GM19043 (cell line): ENCODE measurements around the gene JAK3.
"Not testable (repeated sequence)": the region's sequence is repeated elsewhere in the genome, so short reads cannot be mapped to it uniquely, and the experiment has no call there.

Experiments used
- ATAC-seq: cut with Tn5 transposase; IDR thresholded peaks from one replicate; pipeline ENCODE4 v1.9.1; 2021; ENCODE audit warnings: low read depth; ENCODE audit not compliant: unreplicated experiment

The JAK3 gene

GRCh38 chr19:17783721-17784120 is 64.1 kb downstream of the JAK3 start:
- not testable (repeated sequence) for ATAC-seq

DNA sequence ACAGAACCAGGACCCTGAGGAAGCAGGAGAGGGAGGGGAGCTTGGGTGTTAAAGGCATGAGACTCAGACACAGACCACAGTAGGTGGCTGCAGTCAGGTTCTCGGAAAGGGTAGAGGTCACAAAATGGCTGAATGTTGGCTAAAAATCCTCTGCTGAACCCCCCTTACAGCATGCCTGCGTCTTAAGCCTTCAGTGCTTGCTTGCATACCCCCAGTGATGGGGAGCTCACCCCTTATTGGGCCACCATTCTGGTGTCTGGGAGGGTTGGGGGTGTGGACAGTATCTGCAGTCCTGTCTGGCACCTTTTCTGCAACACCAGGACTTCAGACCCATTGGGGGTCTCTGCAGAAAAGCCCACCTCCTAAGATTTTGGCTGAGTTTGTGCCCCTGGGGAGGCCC is 67.0 kb downstream of the JAK3 start:
- ATAC-seq, result no peak

DNA sequence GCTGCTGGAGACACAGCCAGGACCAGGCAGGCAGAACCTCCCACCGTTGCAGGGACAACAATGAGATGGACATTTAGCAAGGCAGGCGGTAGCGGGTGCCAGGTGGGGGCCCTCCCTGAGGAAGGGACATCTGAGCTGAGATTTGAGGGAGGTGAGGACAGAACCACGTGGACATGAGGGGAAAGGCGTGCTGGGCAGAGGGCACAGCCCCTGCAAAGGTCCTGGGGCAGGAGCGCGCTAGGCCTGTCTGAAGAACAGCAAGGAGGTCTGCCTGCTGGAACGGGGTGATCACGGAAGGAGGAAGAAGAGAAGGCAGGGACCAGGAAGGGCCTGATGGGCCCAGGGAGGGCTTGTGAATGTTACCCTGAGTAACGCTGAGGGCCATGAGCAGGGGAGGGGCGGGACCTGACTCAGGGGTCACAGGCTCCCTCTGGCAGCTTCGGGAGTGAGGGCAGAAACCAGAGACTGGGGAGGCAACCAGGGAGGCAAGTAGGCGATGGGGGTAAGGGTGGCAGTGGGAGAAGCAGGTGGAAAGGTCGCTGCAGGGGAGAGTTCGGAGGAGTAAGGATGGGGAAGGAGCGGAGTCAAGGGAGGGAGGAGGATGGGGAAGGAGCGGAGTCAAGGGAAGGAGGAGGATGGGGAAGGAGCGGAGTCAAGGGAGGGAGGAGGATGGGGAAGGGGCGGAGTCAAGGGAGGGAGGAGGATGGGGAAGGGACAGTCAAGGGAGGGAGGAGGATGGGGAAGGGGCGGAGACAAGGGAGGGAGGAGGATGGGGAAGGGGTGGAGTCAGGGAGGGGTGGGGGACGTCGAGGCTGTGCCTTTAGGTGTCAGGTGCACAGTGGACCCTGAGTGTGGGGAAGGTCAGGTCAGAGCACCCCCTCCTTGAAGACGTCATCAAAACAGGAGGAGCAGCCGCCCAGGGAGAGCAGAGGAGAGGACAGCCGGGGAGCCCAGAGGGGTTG is 68.5 kb downstream of the JAK3 start:
- no peak for ATAC-seq

DNA sequence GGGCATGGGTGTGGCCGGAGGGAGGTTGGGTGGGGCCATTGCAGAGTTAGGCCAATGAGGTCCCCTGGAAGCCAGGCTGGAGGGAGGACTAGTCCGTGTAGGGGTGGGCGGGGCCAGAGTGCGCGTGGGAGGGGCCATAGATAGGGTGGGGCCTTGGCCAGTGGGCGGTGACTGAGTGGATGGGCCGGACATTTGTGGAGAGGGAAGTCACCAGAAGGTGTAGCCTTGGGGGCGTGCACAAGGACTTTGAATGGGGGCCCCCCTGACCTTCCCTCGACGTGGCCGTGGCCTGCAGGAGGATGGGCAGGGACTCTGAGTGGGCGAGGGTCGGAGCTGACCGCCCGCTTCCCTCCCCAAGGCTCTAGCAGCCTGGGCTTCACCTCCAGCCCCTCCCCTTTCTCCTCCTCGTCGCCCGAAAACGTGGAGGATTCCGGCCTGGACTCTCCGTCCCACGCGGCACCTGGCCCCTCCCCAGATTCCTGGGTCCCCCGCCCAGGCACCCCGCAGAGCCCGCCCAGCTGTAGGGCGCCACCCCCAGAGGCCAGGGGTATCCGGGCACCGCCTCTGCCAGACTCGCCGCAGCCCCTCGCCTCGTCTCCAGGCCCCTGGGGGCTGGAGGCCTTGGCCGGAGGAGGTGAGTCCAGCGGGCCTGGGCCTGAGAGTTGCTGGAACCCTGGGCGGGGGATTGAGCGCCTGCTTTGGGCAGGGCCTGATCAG is 69.4 kb downstream of the JAK3 start:
- ATAC-seq, result no peak

- not testable (repeated sequence) for ATAC-seq
Observed at GRCh38 chr19:17777840-17778239, 69.9 kb downstream of the JAK3 start.

DNA sequence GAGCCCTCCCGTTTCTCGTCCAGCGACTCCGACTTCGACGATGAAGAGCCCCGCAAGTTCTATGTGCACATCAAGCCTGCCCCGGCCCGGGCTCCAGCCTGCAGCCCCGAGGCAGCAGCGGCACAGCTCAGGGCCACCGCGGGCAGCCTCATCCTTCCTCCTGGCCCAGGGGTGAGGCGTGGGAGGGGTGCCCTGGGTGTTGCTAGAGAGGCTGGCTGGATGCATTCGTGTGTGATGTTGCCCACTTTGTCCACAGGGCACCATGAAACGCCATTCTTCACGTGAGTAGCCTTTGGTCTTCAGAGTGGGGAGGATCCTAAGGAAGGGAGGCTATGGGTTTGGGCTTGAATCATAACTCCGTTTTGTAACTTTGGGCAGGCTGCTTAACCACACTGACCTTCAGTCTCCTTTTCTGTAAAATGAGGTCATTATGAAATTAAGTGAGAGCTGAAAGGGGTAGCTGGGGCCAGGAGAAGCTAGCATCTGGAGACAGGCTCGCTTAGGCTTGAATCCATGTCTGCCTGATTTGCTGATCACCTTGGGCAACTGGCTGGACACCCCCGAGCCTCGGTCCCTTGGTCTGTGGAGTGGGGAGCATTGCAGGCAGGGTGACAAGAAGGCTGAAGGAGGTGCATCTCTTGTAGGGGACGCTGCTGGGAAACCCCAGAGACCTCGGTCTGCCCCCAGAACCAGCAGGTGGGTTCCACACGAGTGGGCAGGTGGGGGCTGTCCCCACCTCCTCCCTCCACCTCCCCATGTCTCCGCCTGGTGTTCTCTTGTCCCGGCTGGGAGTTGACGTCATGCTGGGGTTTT is 71.6 kb downstream of the JAK3 start:
- peak; percentile 61 for ATAC-seq

DNA sequence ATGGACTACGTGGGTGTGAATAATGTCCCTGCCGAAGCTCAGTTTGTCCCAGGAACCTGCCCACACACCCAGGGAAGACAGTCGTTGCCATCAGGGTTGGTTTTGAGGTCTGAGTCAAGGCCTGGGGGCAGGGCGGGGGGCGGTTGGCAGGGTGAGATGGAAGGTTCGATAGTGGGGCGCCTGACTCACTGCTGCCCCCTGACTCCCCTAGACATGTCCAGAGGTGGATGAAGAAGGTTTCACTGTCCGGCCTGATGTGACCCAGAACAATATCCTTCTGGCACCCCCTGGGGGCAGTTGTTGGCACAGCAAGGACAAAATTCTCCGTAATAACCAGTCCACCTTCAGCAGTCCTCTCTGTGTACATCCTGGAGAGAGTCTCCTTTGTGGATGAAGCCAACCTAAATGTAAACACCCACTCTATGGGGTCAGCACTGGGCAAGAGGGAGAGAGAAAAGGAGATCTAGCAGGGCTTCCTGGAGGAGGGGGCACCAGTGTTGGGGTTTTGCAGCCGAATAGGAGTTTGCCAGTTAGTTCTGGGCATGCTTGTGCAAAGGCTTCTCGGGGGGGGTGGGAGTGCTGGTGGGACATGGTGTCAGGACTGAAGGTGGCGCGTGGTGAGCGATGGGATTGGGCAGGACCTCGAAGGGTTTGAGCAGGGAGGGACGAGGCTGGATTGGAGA is 72.4 kb downstream of the JAK3 start:
- no peak for ATAC-seq
